Mesothelial cell of epicardium (in vitro differentiated cells): Measurements from ENCODE around the gene EDEM3. TPM values are rescaled to one million over a fixed set of nuclear protein-coding genes. Genes with fewer than 3 reads are reported as not detected.
"Not testable (repeated sequence)": the region's sequence is repeated elsewhere in the genome, so short reads cannot be mapped to it uniquely, and the experiment has no call there.

ENCODE experiments used
- DNase-seq, 2 experiments: peaks; one replicate each; pipeline ENCODE4 v3.0.0; 2021; ENCODE audit warnings: low spot score in 2 of 2; ENCODE audit not compliant: unreplicated experiment in 2 of 2
- H3K27ac Mint-ChIP-seq: 2 replicates; pipeline ENCODE4 v1.8.0; 2021; ENCODE audit warnings: mixed read lengths
- H3K27me3 Mint-ChIP-seq: 2 replicates; pipeline ENCODE4 v1.8.0; 2021; ENCODE audit warnings: low read depth, mixed read lengths
- H3K36me3 Mint-ChIP-seq: 2 replicates; pipeline ENCODE4 v1.8.0; 2021; ENCODE audit warnings: mixed read lengths
- H3K4me1 Mint-ChIP-seq: 2 replicates; pipeline ENCODE4 v1.8.0; 2021; ENCODE audit warnings: mixed read lengths
- H3K4me3 Mint-ChIP-seq: 2 replicates; pipeline ENCODE4 v1.8.0; 2021; ENCODE audit warnings: mild to moderate bottlenecking, moderate library complexity, mixed read lengths
- H3K9me3 Mint-ChIP-seq: 2 replicates; pipeline ENCODE4 v1.8.0; 2021; ENCODE audit warnings: mixed read lengths
- CTCF ChIP-seq: fragments of 200-600 bp; sonication (generic); IDR thresholded peaks from one replicate; pipeline ENCODE4 v1.5.0; 2021; ENCODE audit warnings: antibody characterized with exemption; ENCODE audit not compliant: unreplicated experiment
- total RNA-seq: library from RNA; stranded (reverse); gene quantifications from 3 replicates; pipeline ENCODE4 v1.2.1, GENCODE V29; 2021

Gene EDEM3
- total RNA-seq, 1 donor from 2014 or later = 25.4 TPM

- DNase-seq = no peak
- H3K4me1 Mint-ChIP-seq = peaks cover 5% of the 10 kb centered on the region
- no peak overlapping the region for H3K4me3 Mint-ChIP-seq
- no peak overlapping the region for H3K27ac Mint-ChIP-seq
- no peak for TF ChIP-seq CTCF
- H3K36me3 Mint-ChIP-seq = peaks cover 12% of the 10 kb centered on the region
- no peaks in the 10 kb centered on the region for H3K27me3 Mint-ChIP-seq
- peaks cover 20% of the 10 kb centered on the region for H3K9me3 Mint-ChIP-seq
Observed at GRCh38 chr1:184682956-184683355, 71.7 kb downstream of the EDEM3 start.

GRCh38 chr1:184680611-184681225 lies 73.9 kb downstream of the EDEM3 start:
- not testable (repeated sequence) for H3K27ac Mint-ChIP-seq, H3K27me3 Mint-ChIP-seq, H3K4me1 Mint-ChIP-seq, DNase-seq, H3K4me3 Mint-ChIP-seq
- peaks cover 20% of the 10 kb centered on the region for H3K9me3 Mint-ChIP-seq
- peaks cover 12% of the 10 kb centered on the region for H3K36me3 Mint-ChIP-seq

DNA sequence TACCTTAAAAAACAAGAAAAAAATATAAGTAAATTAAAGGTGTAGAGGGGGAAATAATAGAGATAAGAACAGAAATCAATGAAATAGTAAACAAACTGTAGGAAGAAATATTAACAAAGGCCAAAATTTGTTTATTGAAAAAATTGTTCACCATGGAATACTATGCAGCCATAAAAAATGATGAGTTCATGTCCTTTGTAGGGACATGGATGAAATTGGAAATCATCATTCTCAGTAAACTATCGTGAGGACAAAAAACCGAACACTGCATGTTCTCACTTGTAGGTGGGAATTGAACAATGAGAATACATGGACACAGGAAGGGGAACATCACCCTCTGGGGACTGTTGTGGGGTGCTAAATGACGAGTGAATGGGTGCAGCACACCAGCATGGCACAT lies 75.2 kb downstream of the EDEM3 start:
- not testable (repeated sequence) for DNase-seq, H3K4me3 Mint-ChIP-seq, H3K4me1 Mint-ChIP-seq, H3K27ac Mint-ChIP-seq, H3K27me3 Mint-ChIP-seq
- peaks cover 12% of the 10 kb centered on the region for H3K36me3 Mint-ChIP-seq
- H3K9me3 Mint-ChIP-seq = peaks cover 24% of the 10 kb centered on the region

- Mint-ChIP-seq H3K27me3 (peaks cover 6% of the 10 kb centered on the region), H3K36me3 (peaks cover 12% of the 10 kb centered on the region), H3K9me3 (peaks cover 32% of the 10 kb centered on the region), H3K4me3 (no peak overlapping the region), H3K27ac (no peak overlapping the region), H3K4me1 (no peaks in the 10 kb centered on the region)
- no peak for DNase-seq
- no peak for TF ChIP-seq CTCF
Observed at GRCh38 chr1:184677344-184677743, 77.3 kb downstream of the EDEM3 start.

GRCh38 chr1:184673305-184673704 lies 81.4 kb downstream of the EDEM3 start:
- H3K27me3 Mint-ChIP-seq = peaks cover 21% of the 10 kb centered on the region
- H3K4me1 Mint-ChIP-seq = peaks cover 15% of the 10 kb centered on the region
- no peak overlapping the region for H3K4me3 Mint-ChIP-seq
- H3K27ac Mint-ChIP-seq = no peak overlapping the region
- no peak for DNase-seq
- H3K9me3 Mint-ChIP-seq = peaks cover 12% of the 10 kb centered on the region
- no peaks in the 10 kb centered on the region for H3K36me3 Mint-ChIP-seq
- no peak for TF ChIP-seq CTCF

- peaks cover 15% of the 10 kb centered on the region for H3K4me1 Mint-ChIP-seq
- no peak overlapping the region for H3K27ac Mint-ChIP-seq
- DNase-seq = no peak
- H3K27me3 Mint-ChIP-seq = peaks cover 21% of the 10 kb centered on the region
- no peak for TF ChIP-seq CTCF
- H3K4me3 Mint-ChIP-seq = no peak overlapping the region
- H3K9me3 Mint-ChIP-seq = peaks cover 12% of the 10 kb centered on the region
- H3K36me3 Mint-ChIP-seq = no peaks in the 10 kb centered on the region
Observed at GRCh38 chr1:184672013-184672726, 82.5 kb downstream of the EDEM3 start.
